ENCODE measurements around the gene MOCS1. TPM values are rescaled to one million over a fixed set of nuclear protein-coding genes. Genes with fewer than 3 reads are reported as not detected.

Gene MOCS1
- total RNA-seq, 1 donor: 25.3 TPM

DNA sequence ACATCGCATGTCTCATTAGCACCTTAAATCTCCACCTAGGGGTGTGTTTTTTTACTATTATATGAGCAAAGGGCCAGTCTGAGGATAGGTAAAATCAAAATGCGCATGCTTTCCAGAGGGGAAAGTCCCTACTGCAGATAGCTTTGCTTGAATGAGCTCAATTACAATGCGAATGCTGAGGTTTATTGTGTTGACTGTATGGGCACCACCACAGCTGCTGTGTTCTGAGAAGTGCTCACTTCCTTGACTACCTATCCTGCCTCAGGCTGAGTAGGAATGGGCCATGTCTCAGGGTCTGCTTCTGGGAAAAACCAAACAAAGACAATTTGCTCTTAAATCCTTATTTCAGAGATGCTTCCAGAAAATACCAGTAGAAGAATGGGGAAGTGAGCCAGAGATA is 36.6 kb downstream of the MOCS1 start:
- no peaks in the 10 kb centered on the region for H3K9me3 ChIP-seq (ENCODE audit: low read depth, low read length)
- TF ChIP-seq, protein P1, sequence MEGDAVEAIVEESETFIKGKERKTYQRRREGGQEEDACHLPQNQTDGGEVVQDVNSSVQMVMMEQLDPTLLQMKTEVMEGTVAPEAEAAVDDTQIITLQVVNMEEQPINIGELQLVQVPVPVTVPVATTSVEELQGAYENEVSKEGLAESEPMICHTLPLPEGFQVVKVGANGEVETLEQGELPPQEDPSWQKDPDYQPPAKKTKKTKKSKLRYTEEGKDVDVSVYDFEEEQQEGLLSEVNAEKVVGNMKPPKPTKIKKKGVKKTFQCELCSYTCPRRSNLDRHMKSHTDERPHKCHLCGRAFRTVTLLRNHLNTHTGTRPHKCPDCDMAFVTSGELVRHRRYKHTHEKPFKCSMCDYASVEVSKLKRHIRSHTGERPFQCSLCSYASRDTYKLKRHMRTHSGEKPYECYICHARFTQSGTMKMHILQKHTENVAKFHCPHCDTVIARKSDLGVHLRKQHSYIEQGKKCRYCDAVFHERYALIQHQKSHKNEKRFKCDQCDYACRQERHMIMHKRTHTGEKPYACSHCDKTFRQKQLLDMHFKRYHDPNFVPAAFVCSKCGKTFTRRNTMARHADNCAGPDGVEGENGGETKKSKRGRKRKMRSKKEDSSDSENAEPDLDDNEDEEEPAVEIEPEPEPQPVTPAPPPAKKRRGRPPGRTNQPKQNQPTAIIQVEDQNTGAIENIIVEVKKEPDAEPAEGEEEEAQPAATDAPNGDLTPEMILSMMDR (IDR thresholded peaks at IDR 0.05; ENCODE audit: extremely low read depth, low read depth, low read length): no peak
- peaks cover 26% of the 10 kb centered on the region for H3K36me3 ChIP-seq (ENCODE audit: insufficient read depth, low read length)
- H3K4me1 ChIP-seq (ENCODE audit: insufficient read depth, low read length): no peaks in the 10 kb centered on the region
- no peak overlapping the region for H3K27ac ChIP-seq (ENCODE audit: low read depth, low read length)
- H3K4me2 ChIP-seq (ENCODE audit: insufficient read depth, low read length): no peak overlapping the region
- H2AFZ ChIP-seq (ENCODE audit: low read length): no peak overlapping the region
- no peaks in the 10 kb centered on the region for H3K27me3 ChIP-seq (ENCODE audit: insufficient read depth, low read length)
- no peaks in the 10 kb centered on the region for H4K20me1 ChIP-seq (ENCODE audit: insufficient read depth, low read length)
- H3K4me3 ChIP-seq (ENCODE audit: insufficient read depth, low read length): no peak overlapping the region
- DNase-seq (ENCODE audit: insufficient read length, low spot score, missing footprints): no peak
- no peaks in the 10 kb centered on the region for H3K79me2 ChIP-seq (ENCODE audit: insufficient read depth, low read length)

GRCh38 chr6:39896701-39897100 is 37.6 kb downstream of the MOCS1 start:
- Histone ChIP-seq H2AFZ (ENCODE audit: low read length) (no peak overlapping the region), H3K27me3 (ENCODE audit: insufficient read depth, low read length) (no peaks in the 10 kb centered on the region), H3K4me1 (ENCODE audit: insufficient read depth, low read length) (peaks cover 6% of the 10 kb centered on the region)

GRCh38 chr6:39893286-39893685 is 41.0 kb downstream of the MOCS1 start:
- H3K27me3 ChIP-seq (ENCODE audit: insufficient read depth, low read length): no peaks in the 10 kb centered on the region
- no peaks in the 10 kb centered on the region for H3K9me3 ChIP-seq (ENCODE audit: low read depth, low read length)
- peaks cover 12% of the 10 kb centered on the region for H3K4me1 ChIP-seq (ENCODE audit: insufficient read depth, low read length)
- no peaks in the 10 kb centered on the region for H4K20me1 ChIP-seq (ENCODE audit: insufficient read depth, low read length)
- no peak overlapping the region for H3K27ac ChIP-seq (ENCODE audit: low read depth, low read length)
- DNase-seq (ENCODE audit: insufficient read length, low spot score, missing footprints): no peak
- H2AFZ ChIP-seq (ENCODE audit: low read length): no peak overlapping the region
- TF ChIP-seq, protein P1 (IDR thresholded peaks at IDR 0.05; ENCODE audit: extremely low read depth, low read depth, low read length): no peak
- no peak overlapping the region for H3K4me2 ChIP-seq (ENCODE audit: insufficient read depth, low read length)
- H3K36me3 ChIP-seq (ENCODE audit: insufficient read depth, low read length): peaks cover 28% of the 10 kb centered on the region
- H3K4me3 ChIP-seq (ENCODE audit: insufficient read depth, low read length): no peak overlapping the region
- H3K79me2 ChIP-seq (ENCODE audit: insufficient read depth, low read length): no peaks in the 10 kb centered on the region

More at GRCh38 chr6:39896701-39897100, 37.6 kb downstream of the MOCS1 start:
- no peak overlapping the region for H3K4me3 ChIP-seq (ENCODE audit: insufficient read depth, low read length)
- no peak for DNase-seq (ENCODE audit: insufficient read length, low spot score, missing footprints)
- no peaks in the 10 kb centered on the region for H4K20me1 ChIP-seq (ENCODE audit: insufficient read depth, low read length)
- peaks cover 26% of the 10 kb centered on the region for H3K36me3 ChIP-seq (ENCODE audit: insufficient read depth, low read length)
- H3K9me3 ChIP-seq (ENCODE audit: low read depth, low read length): no peaks in the 10 kb centered on the region
- H3K27ac ChIP-seq (ENCODE audit: low read depth, low read length): no peak overlapping the region
- no peaks in the 10 kb centered on the region for H3K79me2 ChIP-seq (ENCODE audit: insufficient read depth, low read length)
- H3K4me2 ChIP-seq (ENCODE audit: insufficient read depth, low read length): no peak overlapping the region
- TF ChIP-seq, protein P1 (IDR thresholded peaks at IDR 0.05; ENCODE audit: extremely low read depth, low read depth, low read length): no peak

GRCh38 chr6:39892490-39893129 is 41.7 kb downstream of the MOCS1 start:
- H3K9me3 ChIP-seq (ENCODE audit: low read depth, low read length): no peaks in the 10 kb centered on the region

More at GRCh38 chr6:39892490-39893129, 41.7 kb downstream of the MOCS1 start:
- Histone ChIP-seq H3K36me3 (ENCODE audit: insufficient read depth, low read length) (peaks cover 28% of the 10 kb centered on the region), H3K4me2 (ENCODE audit: insufficient read depth, low read length) (no peak overlapping the region), H3K27ac (ENCODE audit: low read depth, low read length) (peak overlapping the region; percentile 55), H3K79me2 (ENCODE audit: insufficient read depth, low read length) (no peaks in the 10 kb centered on the region), H4K20me1 (ENCODE audit: insufficient read depth, low read length) (no peaks in the 10 kb centered on the region), H3K27me3 (ENCODE audit: insufficient read depth, low read length) (no peaks in the 10 kb centered on the region), H2AFZ (ENCODE audit: low read length) (no peak overlapping the region), H3K4me1 (ENCODE audit: insufficient read depth, low read length) (peaks cover 18% of the 10 kb centered on the region), H3K4me3 (ENCODE audit: insufficient read depth, low read length) (no peak overlapping the region)
- peak; percentile 95 for DNase-seq (ENCODE audit: insufficient read length, low spot score, missing footprints)
- TF ChIP-seq, protein P1 (IDR thresholded peaks at IDR 0.05; ENCODE audit: extremely low read depth, low read depth, low read length): peak; percentile 93
